IMR-90 (cell line): ENCODE measurements around the gene SLC6A6. TPM values are rescaled to one million over a fixed set of nuclear protein-coding genes. Genes with fewer than 3 reads are reported as not detected.

Source experiments
- FOS ChIP-seq: fragments of 150-350 bp; IDR thresholded peaks from 2 replicates; pipeline ENCODE4 v1.6.1; 2016; ENCODE audit warnings: low read depth, low read length
- MAFK ChIP-seq: IDR thresholded peaks from 2 replicates; pipeline ENCODE4 v1.6.1; 2012; ENCODE audit warnings: low read depth, low read length, improper control_type of control experiment
- USF2 ChIP-seq: fragments of 150-350 bp; IDR thresholded peaks from 2 replicates; pipeline ENCODE4 v1.6.1; 2017; ENCODE audit warnings: mild to moderate bottlenecking, antibody characterized with exemption, low read length, low read depth
- polyA plus RNA-seq, 3 experiments: library from polyadenylated mRNA; depleted of rRNA; stranded (reverse); fragments of >200 nt; gene quantifications; 2 replicates each; pipeline ENCODE4 v1.2.3, GENCODE V29; 2012; ENCODE audit warnings: low replicate concordance in 1 of 3
- total RNA-seq: library from RNA; depleted of rRNA; stranded (reverse); fragments of >200 nt; gene quantifications from 2 replicates; pipeline ENCODE4 v1.2.3, GENCODE V29; 2012

Gene SLC6A6
- total and polyA plus RNA-seq, 2 of the 4 experiments (the other 2 are of a cell fraction) = 29.9 to 39.4 TPM

GRCh38 chr3:14460342-14461005, 58.1 kb downstream of the SLC6A6 start (continued):
- TF ChIP-seq USF2 (no peak), FOS (no peak), MAFK (no peak)
